Lower leg skin (tissue), 3 donors: Measurements from ENCODE around the gene CTRB1.
"Not testable (repeated sequence)": the region's sequence is repeated elsewhere in the genome, so short reads cannot be mapped to it uniquely, and the experiment has no call there.

Source experiments
- POLR2A ChIP-seq, 2 donors: fragments of 450-650 bp; IDR thresholded peaks; one replicate each; pipeline ENCODE4 v1.6.1; 2016 to 2017; ENCODE audit warnings: antibody characterized with exemption in 2 of 2, mild to moderate bottlenecking in 1 of 2, moderate library complexity in 1 of 2
- TF ChIP-seq, protein P1 (sequence below), 3 donors: fragments of 450-650 bp; IDR thresholded peaks; one replicate each; pipeline ENCODE4 v1.5.1; 2016; ENCODE audit warnings: antibody characterized with exemption in 3 of 3, mild to moderate bottlenecking in 3 of 3, moderate library complexity in 2 of 3

DNA sequence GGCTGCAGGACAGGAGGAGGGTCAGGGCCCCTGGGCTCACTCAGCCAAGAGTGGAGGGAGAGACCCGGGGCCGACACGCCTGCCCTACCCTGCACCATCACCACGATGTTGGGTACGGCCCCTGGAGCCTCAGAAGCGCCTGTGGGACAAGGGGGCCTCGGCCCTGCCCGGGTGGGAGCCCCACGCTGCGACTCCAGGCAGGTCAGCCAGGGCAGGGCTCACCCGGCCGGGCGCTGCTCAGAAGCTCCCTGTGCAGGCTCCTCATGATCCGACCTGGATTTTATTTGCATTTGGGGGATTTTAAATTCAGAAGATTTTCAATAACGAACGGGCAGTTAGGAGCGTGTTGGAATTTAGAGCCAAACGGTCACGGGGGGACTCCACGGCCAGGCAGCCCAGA, 13.9 kb upstream of the CTRB1 start:
- TF ChIP-seq, protein P1, sequence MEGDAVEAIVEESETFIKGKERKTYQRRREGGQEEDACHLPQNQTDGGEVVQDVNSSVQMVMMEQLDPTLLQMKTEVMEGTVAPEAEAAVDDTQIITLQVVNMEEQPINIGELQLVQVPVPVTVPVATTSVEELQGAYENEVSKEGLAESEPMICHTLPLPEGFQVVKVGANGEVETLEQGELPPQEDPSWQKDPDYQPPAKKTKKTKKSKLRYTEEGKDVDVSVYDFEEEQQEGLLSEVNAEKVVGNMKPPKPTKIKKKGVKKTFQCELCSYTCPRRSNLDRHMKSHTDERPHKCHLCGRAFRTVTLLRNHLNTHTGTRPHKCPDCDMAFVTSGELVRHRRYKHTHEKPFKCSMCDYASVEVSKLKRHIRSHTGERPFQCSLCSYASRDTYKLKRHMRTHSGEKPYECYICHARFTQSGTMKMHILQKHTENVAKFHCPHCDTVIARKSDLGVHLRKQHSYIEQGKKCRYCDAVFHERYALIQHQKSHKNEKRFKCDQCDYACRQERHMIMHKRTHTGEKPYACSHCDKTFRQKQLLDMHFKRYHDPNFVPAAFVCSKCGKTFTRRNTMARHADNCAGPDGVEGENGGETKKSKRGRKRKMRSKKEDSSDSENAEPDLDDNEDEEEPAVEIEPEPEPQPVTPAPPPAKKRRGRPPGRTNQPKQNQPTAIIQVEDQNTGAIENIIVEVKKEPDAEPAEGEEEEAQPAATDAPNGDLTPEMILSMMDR (IDR thresholded peaks at IDR 0.05) = not testable (repeated sequence)
- TF ChIP-seq POLR2A (IDR thresholded peaks at IDR 0.05) = not testable (repeated sequence)
